ENCODE data around the gene BLOC1S5. TPM values are rescaled to one million over a fixed set of nuclear protein-coding genes. Genes with fewer than 3 reads are reported as not detected.
A peak's percentile ranks its signal among the peaks of the same experiment; 100 is the strongest.

Gene BLOC1S5
- total and polyA plus RNA-seq, 2 of the 13 experiments (the other 11 are each of a cell fraction or from before 2014, with no cell fraction given): 10.5 to 41.5 TPM

- TF ChIP-seq HOXA9 (CRISPR knock-in tag; IDR thresholded peaks at IDR 0.05; ENCODE audit: borderline replicate concordance): no peak
- peak; percentile 94 for TF ChIP-seq THAP11 (CRISPR knock-in tag; IDR thresholded peaks at IDR 0.05)
- TF ChIP-seq ZNF891 (CRISPR knock-in tag; IDR thresholded peaks at IDR 0.05): peak; percentile 97
- peak; percentile 51 for TF ChIP-seq FOXO1 (CRISPR knock-in tag; IDR thresholded peaks at IDR 0.05)
- TF ChIP-seq RERE (CRISPR knock-in tag; IDR thresholded peaks at IDR 0.05; ENCODE audit: low read depth): no peak
- no peak for TF ChIP-seq ZFP62 (CRISPR knock-in tag; IDR thresholded peaks at IDR 0.05)
- no peak for TF ChIP-seq JARID2 (CRISPR knock-in tag; IDR thresholded peaks at IDR 0.05; ENCODE audit: insufficient replicate concordance)
- TF ChIP-seq ZSCAN31 (CRISPR knock-in tag; IDR thresholded peaks at IDR 0.05; ENCODE audit: low read depth): no peak; the same call in none of the 2 replicates
- TF ChIP-seq FOXA1 (IDR thresholded peaks at IDR 0.05): no peak
- TF ChIP-seq FOXA1 (CRISPR knock-in tag; IDR thresholded peaks at IDR 0.05): peak; percentile 30; the same call in 1 of the 2 replicates
- no peak for TF ChIP-seq DNMT3B (CRISPR knock-in tag; conservative IDR thresholded peaks at IDR 0.05)
- TF ChIP-seq NAIF1 (CRISPR knock-in tag; IDR thresholded peaks at IDR 0.05; ENCODE audit: borderline replicate concordance): peak; percentile 70; the same call in 1 of the 2 replicates
- no peak for TF ChIP-seq ZNF672 (CRISPR knock-in tag; IDR thresholded peaks at IDR 0.05)
- TF ChIP-seq ZEB1 (IDR thresholded peaks at IDR 0.05; ENCODE audit: insufficient replicate concordance, low read depth): peak; percentile 85
- 0 out of 2 replicates have a peak, but pooled peaks have one; percentile 40 for TF ChIP-seq HHEX (CRISPR knock-in tag; IDR thresholded peaks at IDR 0.05)
- no peak for TF ChIP-seq RFX3 (CRISPR knock-in tag; IDR thresholded peaks at IDR 0.05)
- TF ChIP-seq ZNF607 (CRISPR knock-in tag; IDR thresholded peaks at IDR 0.05; ENCODE audit: borderline replicate concordance): peak; percentile 80; the same call in 1 of the 2 replicates
- no peak for TF ChIP-seq ZNF460 (CRISPR knock-in tag; IDR thresholded peaks at IDR 0.05; ENCODE audit: borderline replicate concordance)
- peak; percentile 99 for TF ChIP-seq ZBTB7B (CRISPR knock-in tag; IDR thresholded peaks at IDR 0.05)
- peak; percentile 54; the same call in 1 of the 2 replicates for TF ChIP-seq ZNF263 (CRISPR knock-in tag; IDR thresholded peaks at IDR 0.05)
- TF ChIP-seq TOPORS (CRISPR knock-in tag; IDR thresholded peaks at IDR 0.05): no peak
- no peak for TF ChIP-seq HOXA7 (CRISPR knock-in tag; IDR thresholded peaks at IDR 0.05)
- TF ChIP-seq SNRNP70 (IDR thresholded peaks at IDR 0.05; ENCODE audit: low read depth, low read length): no peak
- TF ChIP-seq ZNF740 (CRISPR knock-in tag; IDR thresholded peaks at IDR 0.05): no peak
- no peak for TF ChIP-seq SUZ12 (IDR thresholded peaks at IDR 0.05; ENCODE audit: low read depth, low read length)
- TF ChIP-seq MIER2 (CRISPR knock-in tag; IDR thresholded peaks at IDR 0.05): no peak; the same call in 1 of the 2 replicates
- TF ChIP-seq MZF1 (CRISPR knock-in tag; IDR thresholded peaks at IDR 0.05; ENCODE audit: borderline replicate concordance): peak; percentile 31; the same call in 1 of the 2 replicates
These were observed at the start of gene BLOC1S5 (continued) for GRCh38 chr6:8063761-8064637.
